Stimulated activated CD8-positive, alpha-beta memory T cell treated with anti-CD3 and anti-CD28 coated beads, Interleukin-7, amount 100 ng/mL, for 48 hours (primary cell): ENCODE data around the gene EPN2.
"Not testable (repeated sequence)": the region's sequence is repeated elsewhere in the genome, so short reads cannot be mapped to it uniquely, and the experiment has no call there.

Experiments used
- DNase-seq, 2 donors: peaks; one replicate each; pipeline ENCODE4 v3.0.0-alpha.2; 2020; ENCODE audit warnings: low read depth in 1 of 2; ENCODE audit errors: extremely low read depth in 1 of 2

EPN2 gene

DNA sequence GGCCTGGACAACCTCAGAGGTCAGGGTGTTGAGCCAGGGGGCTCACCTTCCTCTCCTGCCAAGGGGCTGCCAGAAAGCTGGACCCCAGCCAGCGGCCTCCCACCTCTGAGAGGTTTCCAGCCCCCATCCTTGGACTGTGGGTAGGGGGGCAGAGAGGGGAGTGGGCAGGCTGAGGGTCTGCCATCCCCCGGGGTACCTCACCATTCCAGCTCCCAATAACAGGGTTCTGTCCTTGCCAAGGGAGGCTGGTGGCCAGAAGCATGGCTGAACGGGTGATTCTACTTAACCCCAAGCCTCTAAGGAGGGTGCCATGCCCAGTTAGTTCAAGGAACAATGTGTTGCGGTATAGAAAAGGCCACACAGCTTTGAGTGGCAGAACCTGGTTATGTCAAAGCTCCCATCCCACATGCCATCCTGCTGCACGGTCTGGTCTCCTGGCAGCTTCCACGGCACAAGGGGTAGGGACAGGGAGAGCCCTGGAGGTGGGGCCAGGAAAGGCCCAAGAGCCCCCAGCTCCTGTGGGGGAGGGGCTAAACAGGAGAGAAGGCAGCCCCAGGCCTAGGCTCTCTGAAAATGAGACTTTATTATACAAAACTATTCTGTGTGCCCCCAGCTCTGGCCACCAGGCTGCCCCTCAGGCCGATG lies 105.6 kb downstream of the EPN2 start:
- no peak for DNase-seq

DNA sequence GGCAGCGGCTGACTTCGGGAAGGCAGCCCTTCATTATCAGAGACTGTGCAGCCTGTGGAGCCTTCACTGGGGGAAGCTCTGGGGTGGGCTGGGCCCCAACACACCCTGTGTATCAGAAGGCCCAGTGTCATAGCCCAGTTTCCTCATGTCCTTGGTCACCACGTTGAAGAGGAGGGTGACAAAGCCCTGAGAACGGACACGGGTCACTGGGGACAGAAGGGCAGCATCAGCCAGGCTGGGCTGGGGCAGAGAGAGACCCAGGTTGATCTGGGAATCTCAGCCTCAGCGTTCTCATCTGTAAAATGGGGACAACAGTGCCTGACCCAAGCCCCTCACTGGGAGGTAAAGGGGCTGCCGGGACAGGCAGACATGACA lies 106.1 kb downstream of the EPN2 start:
- DNase-seq: no peak

DNA sequence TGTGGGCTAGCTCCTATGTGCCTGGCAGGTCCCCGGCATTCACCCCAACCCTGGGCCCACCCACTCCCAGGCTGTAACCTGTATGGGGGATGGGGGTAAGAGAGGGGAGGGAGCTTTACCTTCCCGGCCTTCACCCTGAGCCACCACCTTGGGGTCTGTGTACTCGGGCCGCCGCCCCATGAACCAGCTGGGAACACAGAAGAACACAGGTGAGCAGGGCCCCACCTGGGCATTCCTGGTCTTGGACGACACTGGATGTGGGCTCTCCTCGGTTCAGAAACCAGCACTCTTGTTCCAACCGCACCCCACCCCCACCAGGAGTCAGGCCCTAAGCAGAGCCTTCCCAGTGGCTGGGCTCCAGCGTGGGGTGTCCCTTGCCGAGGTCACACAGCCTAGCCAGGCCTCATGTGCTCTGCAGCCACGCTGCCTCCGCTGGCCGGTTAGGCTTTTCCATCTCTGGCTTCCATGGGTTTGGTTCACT lies 106.5 kb downstream of the EPN2 start:
- DNase-seq: no peak

DNA sequence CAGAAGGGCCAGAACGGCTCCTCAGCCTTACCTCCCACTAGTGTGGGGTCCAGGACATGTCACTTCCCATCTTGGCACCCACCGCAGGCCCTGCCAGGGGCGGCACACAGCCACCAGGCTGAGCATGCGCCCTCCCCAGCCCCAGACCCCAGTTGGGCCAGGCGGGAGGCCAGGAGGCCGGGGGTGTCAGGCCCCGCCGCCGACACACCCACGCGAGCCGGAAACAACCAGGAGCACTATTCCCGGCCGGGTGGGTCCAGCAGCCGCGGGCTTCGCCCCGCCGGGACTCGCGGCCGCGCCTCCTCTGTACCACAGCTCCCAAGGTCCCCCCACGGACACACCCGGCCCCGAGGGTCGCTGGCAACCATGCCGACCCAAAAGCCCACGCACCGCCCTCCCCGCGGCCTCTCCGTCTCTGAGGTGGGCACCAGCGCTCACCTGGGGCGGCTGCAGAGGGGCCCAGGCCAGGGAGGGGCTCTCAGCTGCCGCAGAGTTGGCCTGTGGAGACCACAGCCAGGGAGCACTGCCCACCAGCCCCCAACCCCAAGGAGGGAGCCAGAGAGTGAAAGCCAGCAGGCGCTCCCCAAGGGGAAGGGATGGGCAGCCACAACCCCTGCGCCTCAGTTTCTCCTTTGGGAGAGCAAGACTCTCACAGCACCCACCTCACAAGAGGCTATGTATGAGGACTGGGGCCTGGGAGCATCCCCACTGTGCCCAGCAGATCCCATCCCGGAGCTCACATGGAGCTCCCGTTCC lies 107.3 kb downstream of the EPN2 start:
- no peak for DNase-seq

DNA sequence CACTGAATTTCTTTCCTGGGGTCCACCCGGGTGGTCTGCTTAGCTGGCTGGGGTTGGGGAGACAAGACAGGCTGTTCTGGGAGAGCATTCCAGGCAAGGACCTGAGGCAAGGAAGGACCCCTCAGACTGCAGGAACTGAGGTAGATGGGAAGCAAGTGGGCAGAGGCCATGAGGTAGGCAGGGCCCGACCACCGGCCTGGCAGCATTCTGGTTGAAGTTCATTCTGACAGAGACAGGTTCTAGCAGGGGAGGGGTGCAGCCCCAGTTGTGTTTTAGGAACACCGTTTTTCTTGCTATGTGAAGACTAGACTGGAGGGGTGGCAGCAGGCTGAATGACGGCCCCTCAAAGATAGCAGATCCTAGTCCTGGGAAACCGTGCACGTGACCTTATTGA lies 107.9 kb downstream of the EPN2 start:
- DNase-seq: no peak

DNA sequence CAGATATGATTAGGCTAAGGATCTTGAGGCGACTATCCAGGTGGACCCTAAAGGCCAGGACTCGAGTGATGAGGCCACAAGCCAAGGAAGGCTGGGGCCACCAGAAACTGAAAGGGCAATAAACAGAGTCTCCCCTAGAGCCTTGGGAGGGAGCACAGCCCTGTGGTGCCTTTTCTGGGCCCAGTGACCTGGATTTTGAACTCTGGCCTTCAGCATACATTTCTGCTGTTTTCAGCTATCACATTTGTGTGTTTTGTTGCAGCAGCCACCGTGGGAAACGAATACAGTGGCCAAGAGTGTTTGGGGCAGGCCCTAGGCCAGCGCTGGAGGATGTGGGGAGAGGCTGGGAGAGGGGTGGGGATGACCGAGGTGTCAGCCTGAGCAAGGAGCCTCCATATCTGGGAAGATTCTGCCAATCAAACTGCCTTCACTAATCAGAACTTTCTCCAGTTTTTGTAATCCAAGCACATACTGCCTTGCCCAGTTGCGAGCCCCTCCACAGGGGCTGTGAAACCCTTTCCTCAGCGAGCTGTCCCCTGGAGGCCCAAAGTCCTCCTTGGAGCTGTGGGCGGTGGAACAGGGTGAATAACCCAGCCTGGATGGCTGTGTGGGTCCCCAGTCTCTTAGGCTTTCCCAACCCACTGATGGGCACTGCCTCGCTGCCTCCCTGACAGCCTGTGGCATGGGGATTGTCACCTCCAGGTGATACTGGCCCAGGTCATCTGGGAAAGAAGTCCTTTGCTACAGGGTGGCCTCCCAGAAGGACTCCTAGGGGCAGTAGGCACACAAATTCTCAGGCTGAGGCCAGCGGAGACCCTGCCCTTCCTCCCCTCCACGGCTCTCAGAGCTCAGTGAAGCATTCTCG lies 108.6 kb downstream of the EPN2 start:
- DNase-seq: no peak

DNA sequence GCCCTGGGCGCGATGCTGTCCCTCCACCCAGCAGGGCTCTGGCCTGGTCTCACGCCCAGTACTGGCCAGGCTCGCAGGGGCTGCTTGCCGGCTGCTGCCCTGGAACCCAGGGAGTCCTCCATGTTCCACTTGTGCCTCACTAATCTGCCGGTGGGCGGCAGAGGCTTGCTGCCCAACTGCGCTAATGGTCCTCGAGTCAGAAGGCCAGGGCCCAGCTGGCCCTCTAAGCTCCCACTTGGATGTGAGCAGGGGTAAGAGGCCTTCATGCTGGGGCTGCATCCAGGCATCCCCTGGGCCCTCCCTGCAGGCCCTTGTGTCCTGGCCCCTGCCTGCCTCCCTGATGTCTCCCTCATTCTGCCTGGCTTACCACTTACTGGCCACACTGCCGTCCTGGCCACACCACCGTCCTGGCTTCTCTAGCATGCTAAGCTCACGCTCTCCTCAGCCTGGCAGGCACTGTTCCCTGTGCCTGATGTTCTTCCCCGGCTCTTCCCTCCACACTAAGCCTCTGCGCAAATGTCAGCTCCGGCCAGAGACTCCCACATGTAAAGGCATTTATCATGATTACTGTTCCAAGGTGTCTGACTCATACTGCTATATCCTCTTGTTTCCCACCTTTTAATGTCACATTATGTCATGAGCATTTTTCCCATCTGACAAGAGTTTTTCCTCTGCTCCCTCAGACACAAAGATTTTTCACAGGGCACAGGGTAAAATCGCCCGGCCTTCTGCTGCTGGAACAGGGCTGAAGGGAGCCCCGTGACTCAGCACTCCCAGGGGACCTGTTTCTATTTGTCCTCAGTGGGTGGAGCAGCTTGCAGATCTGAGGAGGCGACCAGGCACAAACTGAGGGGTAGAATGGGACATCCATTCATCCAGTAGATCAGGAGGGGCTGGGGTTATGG lies 109.4 kb downstream of the EPN2 start:
- DNase-seq: no peak

DNA sequence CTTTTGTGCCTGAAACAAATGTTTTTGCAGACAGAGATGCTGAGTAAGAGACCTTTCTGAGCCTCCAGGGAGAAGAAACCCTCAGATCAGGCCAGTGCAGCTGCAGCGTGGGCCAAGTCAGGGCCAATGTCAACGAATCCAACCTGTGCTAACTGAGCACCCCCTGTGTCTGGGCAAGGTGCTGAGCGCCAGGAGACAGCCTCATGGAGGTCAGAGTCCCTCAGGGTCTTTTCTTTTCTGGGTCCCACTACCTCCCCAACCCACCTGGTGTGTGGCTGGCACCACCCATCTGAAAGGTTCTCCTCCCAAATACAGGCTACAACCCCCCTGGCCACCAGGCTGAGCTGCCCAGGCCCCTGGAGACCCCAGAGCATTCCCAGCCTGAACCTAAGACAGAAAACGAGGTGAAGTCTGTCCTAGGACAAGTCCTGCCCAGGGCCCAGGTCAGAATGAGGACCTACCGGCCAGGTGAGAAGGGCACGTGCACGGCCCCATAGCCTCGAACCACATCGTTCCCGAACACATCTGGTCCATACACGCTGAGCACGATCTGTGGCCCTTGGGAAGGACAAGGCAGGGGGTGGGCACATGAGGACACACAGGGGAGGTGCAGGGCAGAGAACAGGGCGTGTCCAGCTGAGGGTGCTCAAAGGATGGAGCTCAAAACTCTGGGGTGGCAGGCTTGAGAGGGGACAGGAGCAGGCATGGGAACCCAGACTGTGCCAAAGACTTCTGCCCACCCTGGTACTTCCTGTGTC lies 110.3 kb downstream of the EPN2 start:
- DNase-seq: no peak

DNA sequence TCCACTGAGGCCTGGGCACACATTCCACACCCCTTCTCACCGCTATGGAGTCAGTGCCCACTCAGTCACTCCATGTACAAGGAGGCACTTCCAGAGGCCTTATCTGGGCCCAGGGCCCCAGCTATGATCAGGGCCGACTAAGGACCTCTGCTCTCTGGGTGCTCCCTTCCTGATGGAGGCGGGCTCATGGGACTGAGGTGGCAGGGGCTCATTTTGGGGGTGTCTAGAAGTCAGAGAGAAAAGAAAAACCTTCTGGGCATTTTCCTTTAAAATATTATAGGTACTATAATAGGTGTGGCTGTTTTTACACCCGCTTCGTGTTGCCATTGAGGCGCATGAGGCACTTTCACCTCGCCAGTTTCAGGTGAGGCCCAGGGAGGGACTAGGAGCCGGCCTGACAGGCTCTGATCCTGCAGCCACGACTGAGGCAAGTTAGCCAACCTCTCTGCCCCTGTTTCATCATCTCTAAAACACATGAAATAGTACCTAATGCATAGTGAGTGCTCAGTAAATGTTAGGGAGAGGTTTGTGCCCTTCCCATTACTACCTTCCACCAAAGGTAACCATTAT lies 111.0 kb downstream of the EPN2 start:
- no peak for DNase-seq

DNA sequence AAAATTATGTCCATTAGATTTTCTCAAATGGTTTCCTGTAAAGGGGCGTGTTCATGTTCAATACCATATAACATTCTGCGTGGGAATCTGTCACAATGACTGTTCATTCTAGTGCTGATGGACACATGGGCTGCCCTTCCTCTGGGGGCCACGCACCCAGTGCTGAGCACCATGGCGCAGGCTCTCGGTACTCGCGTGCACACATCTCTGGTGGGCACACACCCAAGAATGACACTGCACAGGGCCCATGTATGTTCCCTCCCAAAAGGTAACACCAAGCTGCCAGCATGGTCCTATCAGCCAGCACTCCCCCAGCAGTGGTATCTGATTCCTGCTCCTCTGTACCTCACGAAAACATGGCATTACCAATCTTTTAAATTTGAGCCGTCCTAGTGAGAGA lies 111.6 kb downstream of the EPN2 start:
- no peak for DNase-seq

DNA sequence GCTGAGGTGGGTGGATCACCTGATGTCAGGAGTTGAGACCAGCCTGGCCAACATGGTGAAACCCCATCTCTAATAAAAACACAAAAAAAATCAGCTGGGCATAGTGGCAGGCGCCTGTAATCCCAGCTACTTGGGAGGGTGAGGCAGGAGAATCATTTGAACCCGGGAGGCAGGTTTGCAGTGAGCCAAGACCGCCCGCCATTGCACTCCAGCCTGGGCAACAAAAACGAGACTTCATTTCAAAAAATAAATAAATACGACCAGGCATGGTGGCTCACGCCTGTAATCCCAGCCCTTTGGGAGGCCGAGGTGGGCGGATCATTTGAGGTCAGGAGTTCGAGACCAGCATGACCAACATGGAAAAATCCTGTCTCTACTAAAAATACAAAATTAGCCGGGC lies 116.2 kb downstream of the EPN2 start:
- DNase-seq: not testable (repeated sequence)

DNA sequence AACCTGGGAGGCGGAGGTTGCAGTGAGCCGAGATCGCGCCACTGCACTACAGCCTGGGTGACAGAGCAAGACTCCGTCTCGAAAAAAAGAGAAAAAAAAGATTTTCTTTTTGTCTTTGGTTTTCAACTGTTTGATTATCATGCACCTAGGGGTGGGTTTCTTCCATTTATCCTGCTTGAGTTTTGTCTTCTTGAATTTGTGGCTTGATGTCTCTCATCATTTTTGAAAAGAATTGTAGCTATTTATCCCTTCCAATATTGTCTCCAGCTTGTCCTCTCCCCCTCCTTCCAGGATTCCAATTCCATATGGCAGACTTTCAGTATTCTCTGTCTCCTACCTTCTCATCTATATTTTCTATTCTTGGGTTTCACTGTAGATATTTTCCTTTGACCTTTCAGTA lies 117.6 kb downstream of the EPN2 start:
- no peak for DNase-seq

DNA sequence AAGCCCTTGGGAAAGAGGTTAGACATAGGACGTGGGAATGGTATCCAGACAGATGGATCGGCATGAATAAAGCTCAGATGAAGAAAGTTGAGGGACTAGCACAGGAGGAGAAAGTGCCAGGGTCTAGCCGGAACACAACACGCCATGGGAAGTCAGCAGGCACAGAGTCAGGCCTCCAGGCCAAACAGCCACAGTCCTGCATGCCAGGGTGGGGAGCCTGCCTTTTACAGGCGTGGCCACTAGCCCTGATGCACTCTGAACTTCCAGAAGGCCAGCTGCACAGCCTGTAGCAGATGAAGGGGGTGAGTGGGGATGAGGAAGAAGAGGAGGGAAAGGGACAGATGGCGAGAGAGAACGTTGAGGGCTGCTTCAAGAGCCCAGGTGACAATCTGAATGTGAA lies 120.2 kb downstream of the EPN2 start:
- DNase-seq: no peak

DNA sequence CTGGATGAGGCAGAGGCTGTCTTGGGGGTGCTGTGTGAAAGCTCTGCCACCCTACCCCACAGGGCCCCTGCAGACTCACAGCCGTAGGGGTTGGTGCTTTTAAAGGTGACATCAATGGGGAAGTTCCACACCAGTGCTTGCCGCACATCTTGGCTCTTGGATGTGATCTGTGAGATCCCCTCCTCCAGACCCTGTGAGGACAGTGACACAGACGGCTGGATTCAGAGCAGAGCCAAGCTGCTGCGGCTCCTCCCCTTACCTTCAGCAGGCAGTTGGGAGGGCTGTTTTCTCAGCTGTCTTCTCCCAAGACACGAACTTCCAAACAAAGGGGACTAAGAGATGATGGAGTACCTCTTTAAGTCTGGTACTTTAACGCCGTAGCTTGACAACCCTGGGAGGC lies 120.6 kb downstream of the EPN2 start:
- no peak for DNase-seq

DNA sequence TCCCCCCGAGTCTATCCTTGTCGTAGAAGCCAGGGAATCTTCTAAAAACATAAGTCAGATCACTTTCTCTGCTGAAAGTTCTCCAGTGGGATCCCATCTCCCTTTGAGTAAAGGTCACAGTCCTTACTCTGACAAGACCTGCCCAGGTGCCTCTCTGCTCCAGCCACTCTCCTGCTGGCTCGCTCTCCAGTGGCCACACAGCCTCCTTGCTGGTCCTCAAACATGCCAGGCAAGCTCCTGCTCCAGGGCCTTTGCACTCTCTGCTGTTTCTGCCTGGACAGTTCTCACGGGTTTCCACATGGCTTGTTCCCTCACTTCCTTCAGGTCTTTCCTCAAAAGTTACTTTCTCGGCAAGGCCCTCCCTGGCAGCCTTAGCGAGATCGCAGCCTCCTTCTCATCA lies 122.0 kb downstream of the EPN2 start:
- no peak for DNase-seq

DNA sequence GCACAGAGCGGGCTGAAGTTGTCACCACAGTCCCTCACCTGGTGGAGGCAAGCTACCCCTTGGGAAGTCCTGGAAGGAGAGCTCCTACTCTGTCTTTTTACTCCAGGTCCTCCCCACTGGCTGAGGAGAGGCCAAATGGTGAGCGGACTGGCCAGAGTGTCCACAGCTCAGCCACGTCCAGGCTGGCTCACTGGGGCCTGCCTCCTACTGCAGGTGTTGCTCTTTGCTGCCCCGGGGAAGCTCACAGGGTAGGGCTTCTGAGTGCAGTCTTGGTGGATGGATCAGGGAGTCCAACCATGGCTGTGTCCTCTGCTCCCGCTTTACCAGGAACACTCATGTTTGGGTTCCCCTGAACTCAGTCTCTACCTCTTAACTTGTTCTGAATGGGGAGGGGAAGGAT lies 122.7 kb downstream of the EPN2 start:
- DNase-seq: no peak

DNA sequence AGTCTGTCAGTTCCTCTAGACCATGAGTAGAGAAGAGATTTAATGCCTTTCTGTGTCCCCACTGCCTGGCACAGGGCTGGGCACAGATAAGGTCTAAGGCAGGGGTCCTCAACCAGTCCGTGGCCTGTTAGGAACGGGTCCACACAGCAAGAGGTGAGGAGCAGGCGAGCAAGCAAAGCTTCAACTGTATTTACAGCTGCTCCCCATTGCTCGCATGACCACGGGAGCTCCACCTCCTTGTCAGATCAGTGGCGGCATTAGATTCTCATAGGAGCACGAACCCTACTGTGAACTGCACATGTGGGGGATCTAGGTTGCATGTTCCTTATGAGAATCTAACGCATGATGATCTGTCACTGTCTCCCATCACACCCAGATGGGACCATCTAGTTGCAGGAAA lies 123.6 kb downstream of the EPN2 start:
- no peak for DNase-seq

DNA sequence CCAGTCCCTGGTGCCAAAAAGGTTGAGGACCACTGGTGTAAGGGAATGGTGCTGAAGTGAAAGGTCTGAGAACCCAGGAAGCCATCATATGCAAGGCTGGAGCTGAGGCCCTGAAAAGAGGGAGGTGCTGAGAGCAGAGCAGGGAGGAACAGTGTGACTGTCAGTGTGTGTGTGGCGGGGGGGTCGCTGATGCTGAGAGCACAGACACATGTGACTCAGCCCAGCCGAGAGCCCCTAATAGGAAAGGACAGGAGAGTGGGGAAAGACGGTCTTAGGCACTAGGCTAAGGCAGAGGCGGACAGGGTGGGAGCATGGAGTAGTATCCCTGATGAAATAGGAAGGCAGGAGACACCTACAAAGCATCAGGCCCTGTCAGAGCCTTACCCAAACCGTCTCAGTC lies 124.2 kb downstream of the EPN2 start:
- DNase-seq: no peak

DNA sequence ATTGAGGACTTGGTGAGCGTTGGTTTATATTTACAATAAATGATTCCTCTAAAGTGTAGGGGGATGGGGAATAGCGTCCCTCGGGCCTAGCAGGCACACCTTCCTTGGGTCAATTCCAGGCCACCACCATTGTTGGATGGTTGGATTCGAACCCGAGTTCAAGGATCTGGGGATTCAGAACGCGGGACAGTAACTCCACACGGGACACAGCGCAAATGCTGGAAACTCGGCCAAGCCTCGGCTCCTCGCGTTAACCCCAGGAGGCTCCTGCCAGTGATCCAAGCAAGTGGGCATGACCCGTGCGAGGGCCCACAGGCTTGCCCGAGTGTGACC lies 124.7 kb downstream of the EPN2 start:
- no peak for DNase-seq
